Mesenchymal stem cell (in vitro differentiated cells and primary cell): ENCODE measurements around the gene MED13L.

Experiments used
- DNase-seq: peaks from one replicate; pipeline ENCODE4 v3.0.0-alpha.2; 2013
- H2AFZ ChIP-seq: one replicate; pipeline ENCODE4 v1.6.1; 2013; ENCODE audit warnings: low read depth, mild to moderate bottlenecking, control low read depth, inconsistent platforms, low read length, moderate library complexity
- H2AK5ac ChIP-seq: 2 replicates; pipeline ENCODE4 v1.6.1; 2013; ENCODE audit warnings: low read length, moderate library complexity, mild to moderate bottlenecking, inconsistent platforms; ENCODE audit not compliant: severe bottlenecking
- H2BK120ac ChIP-seq: one replicate; pipeline ENCODE4 v1.6.1; 2013; ENCODE audit warnings: low read depth, mild to moderate bottlenecking, inconsistent platforms, low read length, moderate library complexity
- H2BK12ac ChIP-seq, 2 experiments: one replicate each; pipeline ENCODE4 v1.6.1; 2013; ENCODE audit warnings: inconsistent platforms in 2 of 2, low read length in 2 of 2, mild to moderate bottlenecking in 2 of 2, moderate library complexity in 2 of 2, control low read depth in 1 of 2
- H2BK15ac ChIP-seq: one replicate; pipeline ENCODE4 v1.6.1; 2013; ENCODE audit warnings: mild to moderate bottlenecking, low read depth, inconsistent platforms; ENCODE audit not compliant: poor library complexity, severe bottlenecking
- H2BK5ac ChIP-seq: 2 replicates; pipeline ENCODE4 v1.6.1; 2013; ENCODE audit warnings: low read depth, mild to moderate bottlenecking, low read length, control low read depth, inconsistent platforms; ENCODE audit not compliant: poor library complexity, severe bottlenecking
- H3K14ac ChIP-seq, 2 experiments: one replicate each; pipeline ENCODE4 v1.6.1; 2013; ENCODE audit warnings: inconsistent platforms in 2 of 2, low read length in 2 of 2, control low read depth in 1 of 2, mild to moderate bottlenecking in 1 of 2, moderate library complexity in 1 of 2
- H3K18ac ChIP-seq, 2 experiments: one replicate each; pipeline ENCODE4 v1.6.1; 2013; ENCODE audit warnings: inconsistent platforms in 2 of 2, low read length in 2 of 2, control low read depth in 1 of 2, low read depth in 1 of 2, mild to moderate bottlenecking in 1 of 2
- H3K23ac ChIP-seq, 2 experiments: one replicate each; pipeline ENCODE4 v1.6.1; 2013; ENCODE audit warnings: inconsistent platforms in 2 of 2, low read length in 2 of 2, mild to moderate bottlenecking in 2 of 2, moderate library complexity in 2 of 2, control low read depth in 1 of 2
- H3K27ac ChIP-seq: 2 replicates; pipeline ENCODE4 v1.5.1; 2013; ENCODE audit warnings: mild to moderate bottlenecking, moderate library complexity, low read length, control low read depth, inconsistent platforms; ENCODE audit not compliant: poor library complexity, severe bottlenecking
- H3K27me3 ChIP-seq, 2 experiments: 2 replicates each; pipeline versions ENCODE4 v1.6.1 to v1.7.0; 2013; ENCODE audit warnings: low read length in 2 of 2, mild to moderate bottlenecking in 2 of 2, moderate library complexity in 2 of 2, control low read depth in 1 of 2, inconsistent platforms in 1 of 2; ENCODE audit not compliant: control insufficient read depth in 1 of 2, insufficient read depth in 1 of 2
- H3K36me3 ChIP-seq, 2 experiments: 2 replicates each; pipeline versions ENCODE4 v1.6.1 to v1.7.0; 2013; ENCODE audit warnings: low read length in 2 of 2, control low read depth in 1 of 2, inconsistent platforms in 1 of 2, low read depth in 1 of 2, mild to moderate bottlenecking in 1 of 2; ENCODE audit not compliant: insufficient read depth in 2 of 2, control insufficient read depth in 1 of 2
- H3K4ac ChIP-seq, 2 experiments: one replicate each; pipeline ENCODE4 v1.6.1; 2013; ENCODE audit warnings: inconsistent platforms in 2 of 2, low read length in 2 of 2, mild to moderate bottlenecking in 2 of 2, moderate library complexity in 2 of 2, control low read depth in 1 of 2, low read depth in 1 of 2
- H3K4me1 ChIP-seq: 2 replicates; pipeline ENCODE4 v1.6.1; 2013; ENCODE audit warnings: low read depth, low read length, control low read depth; ENCODE audit not compliant: control insufficient read depth, insufficient read depth
- H3K4me2 ChIP-seq: 2 replicates; pipeline ENCODE4 v1.6.1; 2013; ENCODE audit warnings: low read length, mild to moderate bottlenecking, inconsistent platforms; ENCODE audit not compliant: poor library complexity, severe bottlenecking
- H3K4me3 ChIP-seq, 2 experiments: 2 replicates each; pipeline versions ENCODE4 v1.5.1 to v1.7.0; 2013; ENCODE audit warnings: low read length in 2 of 2, mild to moderate bottlenecking in 2 of 2, control low read depth in 1 of 2, low read depth in 1 of 2; ENCODE audit not compliant: insufficient read depth in 1 of 2
- H3K79me1 ChIP-seq: replicated peaks from 2 replicates; pipeline ENCODE4 v1.6.1; 2013; ENCODE audit warnings: mild to moderate bottlenecking, control low read depth, low read length, inconsistent platforms; ENCODE audit not compliant: poor library complexity, severe bottlenecking
- H3K9ac ChIP-seq: 2 replicates; pipeline ENCODE4 v1.7.0; 2013; ENCODE audit warnings: mild to moderate bottlenecking, low read length, moderate library complexity
- H3K9me3 ChIP-seq: 2 replicates; pipeline ENCODE4 v1.7.0; 2013; ENCODE audit warnings: mild to moderate bottlenecking, low read length; ENCODE audit not compliant: control insufficient read depth
- H4K8ac ChIP-seq: one replicate; pipeline ENCODE4 v1.6.1; 2013; ENCODE audit warnings: inconsistent platforms, mild to moderate bottlenecking, low read length, moderate library complexity
- H4K91ac ChIP-seq: one replicate; pipeline ENCODE4 v1.6.1; 2013; ENCODE audit warnings: mild to moderate bottlenecking, low read length, inconsistent platforms
- WGBS: methylation state at CpG from one replicate; pipeline ENCODE4 v1.1.7; 2013; ENCODE audit warnings: mixed read lengths; 5-methylcytosine and 5-hydroxymethylcytosine counted together

MED13L gene

DNA sequence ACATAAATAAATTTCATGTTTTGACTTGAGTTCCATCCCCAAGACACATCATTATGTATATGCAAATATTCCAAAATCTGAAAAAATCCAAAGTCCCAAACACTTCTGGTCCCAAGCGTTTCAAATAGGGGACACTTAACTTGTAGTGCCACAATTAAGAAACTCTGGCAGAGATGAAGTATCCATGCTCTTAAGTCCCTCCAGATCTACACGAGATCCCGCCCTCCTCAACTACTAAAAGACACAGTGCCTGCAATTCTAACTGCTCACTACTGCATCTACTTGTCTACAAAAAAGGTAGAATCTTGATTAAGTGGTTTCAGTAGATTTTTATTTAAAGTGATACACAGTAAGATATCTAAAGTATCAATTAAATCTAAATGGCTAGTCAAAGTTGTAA lies 97.0 kb downstream of the MED13L start:
- H2BK5ac ChIP-seq: no peak overlapping the region
- no peak overlapping the region for H3K18ac ChIP-seq
- no peak for DNase-seq
- no peak overlapping the region for H2BK120ac ChIP-seq
- peaks cover 8% of the 10 kb centered on the region for H3K79me1 ChIP-seq
- no peaks in the 10 kb centered on the region for H3K36me3 ChIP-seq
- H3K4me3 ChIP-seq: no peak overlapping the region
- WGBS: 94% methylated on average over 3 of the region's 3 CpGs
- no peak overlapping the region for H2AK5ac ChIP-seq
- no peaks in the 10 kb centered on the region for H3K27me3 ChIP-seq
- peaks cover 3% of the 10 kb centered on the region for H3K4me1 ChIP-seq
- no peak overlapping the region for H2BK12ac ChIP-seq
- no peak overlapping the region for H3K4ac ChIP-seq
- H3K9me3 ChIP-seq: no peaks in the 10 kb centered on the region
- H4K8ac ChIP-seq: no peak overlapping the region
- no peak overlapping the region for H3K14ac ChIP-seq
- H2AFZ ChIP-seq: no peak overlapping the region
- no peak overlapping the region for H4K91ac ChIP-seq
- no peak overlapping the region for H3K9ac ChIP-seq
- no peak overlapping the region for H2BK15ac ChIP-seq
- no peak overlapping the region for H3K27ac ChIP-seq
- H3K23ac ChIP-seq: no peak overlapping the region
- no peak overlapping the region for H3K4me2 ChIP-seq

- no peak overlapping the region for H3K27ac ChIP-seq
- no peak overlapping the region for H3K23ac ChIP-seq
- H3K79me1 ChIP-seq: peaks cover 11% of the 10 kb centered on the region
- no peak for DNase-seq
- no peaks in the 10 kb centered on the region for H3K36me3 ChIP-seq
- no peaks in the 10 kb centered on the region for H3K27me3 ChIP-seq
- H4K8ac ChIP-seq: no peak overlapping the region
- H2BK15ac ChIP-seq: no peak overlapping the region
- no peak overlapping the region for H4K91ac ChIP-seq
- H2AFZ ChIP-seq: no peak overlapping the region
- H2BK12ac ChIP-seq: no peak overlapping the region
- no peak overlapping the region for H3K4me3 ChIP-seq
- no peak overlapping the region for H2AK5ac ChIP-seq
- no peak overlapping the region for H3K4ac ChIP-seq
- peaks cover 6% of the 10 kb centered on the region for H3K4me1 ChIP-seq
- no peak overlapping the region for H2BK120ac ChIP-seq
- no peak overlapping the region for H3K18ac ChIP-seq
- no peak overlapping the region for H3K14ac ChIP-seq
- no peak overlapping the region for H3K9ac ChIP-seq
- H3K9me3 ChIP-seq: no peaks in the 10 kb centered on the region
- no peak overlapping the region for H2BK5ac ChIP-seq
- 100% methylated on average over 4 of the region's 5 CpGs for WGBS
- H3K4me2 ChIP-seq: no peak overlapping the region
These were observed 98.1 kb downstream of the MED13L start for GRCh38 chr12:116179384-116179783.

- H3K9ac ChIP-seq: no peak overlapping the region
- no peaks in the 10 kb centered on the region for H3K9me3 ChIP-seq
- H3K4me1 ChIP-seq: peaks cover 4% of the 10 kb centered on the region
- H2BK5ac ChIP-seq: no peak overlapping the region
- H3K4ac ChIP-seq: no peak overlapping the region
- no peak overlapping the region for H2AK5ac ChIP-seq
- H3K14ac ChIP-seq: no peak overlapping the region
- no peak overlapping the region for H4K91ac ChIP-seq
- no peak overlapping the region for H3K18ac ChIP-seq
- H3K79me1 ChIP-seq: peaks cover 7% of the 10 kb centered on the region
- H3K4me3 ChIP-seq: no peak overlapping the region
- no peak for DNase-seq
- no peak overlapping the region for H2BK12ac ChIP-seq
- H3K27ac ChIP-seq: no peak overlapping the region
- H3K36me3 ChIP-seq: no peaks in the 10 kb centered on the region
- H2BK15ac ChIP-seq: no peak overlapping the region
- no peak overlapping the region for H2BK120ac ChIP-seq
- no peak overlapping the region for H3K4me2 ChIP-seq
- no peak overlapping the region for H2AFZ ChIP-seq
- 93% methylated on average over 4 of the region's 4 CpGs for whole genome bisulfite sequencing
- H4K8ac ChIP-seq: no peak overlapping the region
- H3K23ac ChIP-seq: no peak overlapping the region
- H3K27me3 ChIP-seq: no peaks in the 10 kb centered on the region
These were observed 100.5 kb downstream of the MED13L start for GRCh38 chr12:116177017-116177416.

DNA sequence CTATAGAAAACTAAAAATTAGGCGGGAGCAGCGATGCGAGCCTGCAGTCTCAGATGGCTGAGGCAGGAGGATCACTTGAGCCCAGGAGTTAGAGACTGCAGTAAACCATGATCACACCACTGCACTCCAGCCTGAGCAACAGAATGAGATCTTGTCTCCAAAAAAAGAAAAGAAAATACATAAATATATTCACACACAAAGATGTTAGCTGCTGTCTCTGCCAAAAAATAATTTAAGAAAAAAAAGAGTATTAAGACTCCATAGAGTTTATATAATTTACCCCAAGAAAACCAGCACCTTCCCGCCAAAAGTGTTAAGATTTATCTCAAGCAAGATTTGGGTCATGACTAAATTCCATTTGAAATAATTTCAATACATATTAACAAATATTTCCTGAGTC lies 102.6 kb downstream of the MED13L start:
- no peak overlapping the region for H2BK12ac ChIP-seq
- H3K4me1 ChIP-seq: peaks cover 5% of the 10 kb centered on the region
- H3K18ac ChIP-seq: no peak overlapping the region
- no peak overlapping the region for H2AFZ ChIP-seq
- 84% methylated on average over 3 of the region's 4 CpGs for WGBS
- peaks cover 6% of the 10 kb centered on the region for H3K79me1 ChIP-seq
- no peak overlapping the region for H2BK120ac ChIP-seq
- H3K27me3 ChIP-seq: no peaks in the 10 kb centered on the region
- no peak overlapping the region for H3K4ac ChIP-seq
- no peak for DNase-seq
- no peak overlapping the region for H4K91ac ChIP-seq
- no peak overlapping the region for H3K9ac ChIP-seq
- no peak overlapping the region for H3K4me3 ChIP-seq
- peak overlapping the region in 1 of 2 experiments; percentile 24 for H3K23ac ChIP-seq
- H2BK15ac ChIP-seq: no peak overlapping the region
- no peak overlapping the region for H2AK5ac ChIP-seq
- no peak overlapping the region for H3K4me2 ChIP-seq
- H3K36me3 ChIP-seq: no peaks in the 10 kb centered on the region
- no peaks in the 10 kb centered on the region for H3K9me3 ChIP-seq
- no peak overlapping the region for H3K14ac ChIP-seq
- no peak overlapping the region for H2BK5ac ChIP-seq
- no peak overlapping the region for H4K8ac ChIP-seq
- H3K27ac ChIP-seq: no peak overlapping the region
